ENCODE data around the gene VEPH1.

The VEPH1 gene

DNA sequence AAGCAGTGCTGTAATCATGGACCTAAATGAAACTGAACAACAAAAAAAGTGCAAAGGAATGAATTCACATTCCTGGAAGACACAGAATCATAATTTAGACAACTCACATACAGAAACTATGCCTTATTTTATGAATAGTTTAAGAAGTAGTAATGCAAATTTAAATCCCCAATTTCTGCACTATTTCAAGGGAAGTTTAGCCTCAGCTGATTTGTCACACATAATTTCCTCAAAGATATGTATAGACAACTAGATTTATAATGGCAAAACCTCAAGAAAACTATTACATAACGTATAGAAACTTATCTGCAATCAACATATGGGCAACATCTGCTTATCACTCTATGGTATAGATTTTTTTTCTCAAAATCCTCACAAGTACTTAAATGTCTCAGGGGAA is 74.4 kb downstream of the VEPH1 start:
- no peak for DNase-seq (ENCODE audit: low spot score)

DNA sequence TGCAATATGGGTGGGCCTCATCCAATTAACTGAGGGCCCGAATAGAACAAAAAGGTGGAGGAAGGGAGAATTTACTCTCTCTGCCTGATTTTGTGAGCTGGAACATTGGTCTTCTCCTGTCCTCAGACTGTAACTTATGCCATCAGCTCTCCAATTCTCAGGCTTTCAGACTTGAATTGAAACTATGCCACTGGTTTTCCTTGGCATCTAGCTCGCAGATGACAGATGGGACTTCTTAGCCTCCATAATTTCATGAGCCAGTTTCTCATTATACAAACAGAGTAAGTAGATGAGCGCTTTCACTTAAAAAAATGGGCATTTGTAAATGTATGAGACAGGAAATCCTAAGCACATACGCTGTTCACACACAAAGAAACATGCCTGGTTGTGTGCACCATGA is 75.3 kb downstream of the VEPH1 start:
- no peak for DNase-seq (ENCODE audit: low spot score)

DNA sequence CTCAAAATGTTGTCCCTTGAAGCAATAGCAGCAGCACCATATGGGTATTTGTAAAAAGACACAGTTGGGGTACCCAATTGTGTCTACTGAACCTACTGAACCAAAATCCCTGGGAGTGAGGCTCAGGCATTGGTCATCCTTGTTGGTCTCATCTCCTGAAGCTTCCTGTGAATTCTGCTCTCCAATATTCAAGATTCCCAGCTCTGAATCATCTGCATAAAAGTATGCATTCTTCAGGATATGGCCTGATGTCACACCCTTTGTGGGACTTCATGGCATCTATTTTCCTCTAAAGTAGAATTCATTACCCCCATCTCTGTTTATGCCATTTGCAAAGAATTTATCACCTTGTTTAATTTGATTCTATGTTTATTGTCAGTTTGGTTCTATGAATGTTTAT is 79.9 kb downstream of the VEPH1 start:
- DNase-seq (ENCODE audit: low spot score) = no peak

DNA sequence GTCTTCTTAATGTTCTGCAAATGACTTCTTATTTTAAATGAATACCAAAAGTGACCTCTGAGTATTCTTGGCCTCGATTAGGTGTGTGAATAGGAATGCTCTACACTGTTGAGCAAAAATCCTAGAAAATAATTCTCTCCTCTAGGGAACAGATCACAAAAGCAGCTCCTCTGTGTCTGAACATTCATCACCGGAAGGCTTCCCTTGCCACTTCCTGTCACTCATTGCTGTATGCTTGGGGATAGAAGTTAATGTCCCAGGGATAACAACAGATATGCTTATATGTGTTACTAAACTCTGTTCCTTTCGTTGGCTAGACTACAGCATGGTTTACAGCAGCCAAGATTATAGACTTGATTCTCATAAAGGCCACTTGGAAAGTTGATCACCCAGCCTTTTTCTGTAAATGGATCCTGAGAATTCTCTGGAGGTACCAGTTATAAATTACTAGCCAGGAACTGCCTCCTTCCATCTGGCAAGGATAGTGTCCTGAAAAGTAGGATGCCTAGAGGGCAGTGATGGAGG is 82.5 kb downstream of the VEPH1 start:
- DNase-seq (ENCODE audit: low spot score) = no peak

DNA sequence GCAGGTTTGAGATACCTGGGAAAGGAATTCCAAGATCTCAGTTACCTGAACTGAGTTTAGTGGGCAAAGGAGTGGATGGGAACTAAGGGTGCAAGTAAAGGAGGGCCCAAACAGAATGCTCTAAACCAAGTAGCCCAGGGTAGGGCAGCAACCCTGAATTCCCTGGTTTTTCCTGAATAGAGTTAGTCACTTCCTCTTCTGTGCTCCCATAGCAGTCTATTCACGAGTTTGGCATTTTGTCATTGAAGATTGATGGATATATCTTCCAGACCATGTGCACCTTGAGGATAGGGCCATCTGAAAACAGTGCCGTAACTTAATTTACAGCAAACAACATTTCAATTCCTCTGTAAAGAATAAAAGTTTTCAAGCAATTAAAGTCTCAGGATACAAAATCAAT is 85.1 kb downstream of the VEPH1 start:
- no peak for DNase-seq (ENCODE audit: low spot score)

DNA sequence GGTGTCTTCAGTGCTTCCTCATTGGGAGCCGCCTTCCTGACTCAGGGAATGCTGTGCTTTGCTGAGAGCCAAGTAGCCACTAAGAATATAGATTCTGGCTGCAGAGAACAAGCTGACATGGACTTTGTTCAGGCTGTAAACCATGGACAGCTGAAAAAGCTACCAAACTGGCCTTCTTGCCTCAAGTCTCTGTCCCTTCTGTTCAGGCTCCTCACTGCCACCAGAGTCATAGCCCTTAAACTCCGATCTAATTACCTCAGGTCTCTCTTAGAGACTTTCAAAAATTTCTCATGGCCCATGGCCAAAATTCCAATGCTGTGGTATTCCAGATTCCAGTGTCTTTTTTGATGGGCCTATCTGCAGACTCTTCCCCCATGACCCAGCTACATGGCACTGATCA is 86.0 kb downstream of the VEPH1 start:
- no peak for DNase-seq (ENCODE audit: low spot score)

DNA sequence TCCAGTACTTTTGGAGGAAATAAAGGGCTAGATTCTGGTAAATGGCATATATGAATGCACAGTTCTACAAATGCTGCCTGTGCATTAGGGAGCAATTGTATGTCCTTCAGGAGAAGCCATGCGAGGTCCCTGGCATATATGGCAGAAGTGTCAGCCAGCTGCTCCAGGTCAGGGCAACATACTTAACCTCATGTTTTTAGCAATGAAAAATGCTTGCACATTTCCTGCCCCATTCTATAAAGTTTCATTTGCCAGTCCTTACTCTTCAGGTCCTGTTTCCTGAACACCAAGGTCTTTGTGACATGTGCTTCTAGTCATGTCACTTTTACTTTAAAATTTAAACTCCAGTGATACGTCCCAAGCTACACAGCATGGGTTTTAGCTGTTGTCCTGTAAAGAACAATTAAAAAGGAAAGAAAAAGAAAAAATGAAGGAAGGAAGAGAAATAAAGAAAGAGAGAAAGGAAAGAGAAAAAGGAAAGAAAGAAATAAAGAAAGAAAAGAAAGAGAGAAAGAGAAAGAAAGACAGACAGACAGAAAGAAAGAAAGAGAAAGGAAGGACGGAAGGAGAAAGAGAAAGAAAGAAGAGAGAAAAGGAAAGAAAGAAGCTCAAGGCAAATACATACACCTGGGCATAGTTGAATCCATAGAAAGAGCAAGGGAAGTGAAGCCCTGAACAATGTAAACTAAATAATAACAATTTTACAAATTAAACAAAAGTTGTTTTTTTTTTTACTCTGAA is 86.7 kb downstream of the VEPH1 start:
- no peak for DNase-seq (ENCODE audit: low spot score)

DNA sequence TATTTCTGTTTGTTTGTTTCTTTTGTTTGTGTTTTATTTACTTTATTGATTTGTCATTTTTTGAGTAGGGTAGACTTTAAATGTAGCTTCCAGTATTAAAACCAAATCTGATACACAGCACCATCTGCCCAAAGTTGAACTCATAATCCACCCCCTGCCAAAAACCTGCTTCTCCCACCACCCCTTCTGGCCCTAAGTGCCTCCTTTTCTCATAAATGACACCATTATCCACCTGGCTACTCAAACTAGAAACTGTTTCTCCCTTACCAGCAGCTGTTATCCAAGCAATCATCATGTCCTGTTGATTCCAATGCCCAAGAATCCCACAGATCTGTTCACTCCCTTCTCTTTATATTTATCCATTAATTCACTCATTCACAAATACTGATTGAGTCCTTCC is 88.4 kb downstream of the VEPH1 start:
- no peak for DNase-seq (ENCODE audit: low spot score)

DNA sequence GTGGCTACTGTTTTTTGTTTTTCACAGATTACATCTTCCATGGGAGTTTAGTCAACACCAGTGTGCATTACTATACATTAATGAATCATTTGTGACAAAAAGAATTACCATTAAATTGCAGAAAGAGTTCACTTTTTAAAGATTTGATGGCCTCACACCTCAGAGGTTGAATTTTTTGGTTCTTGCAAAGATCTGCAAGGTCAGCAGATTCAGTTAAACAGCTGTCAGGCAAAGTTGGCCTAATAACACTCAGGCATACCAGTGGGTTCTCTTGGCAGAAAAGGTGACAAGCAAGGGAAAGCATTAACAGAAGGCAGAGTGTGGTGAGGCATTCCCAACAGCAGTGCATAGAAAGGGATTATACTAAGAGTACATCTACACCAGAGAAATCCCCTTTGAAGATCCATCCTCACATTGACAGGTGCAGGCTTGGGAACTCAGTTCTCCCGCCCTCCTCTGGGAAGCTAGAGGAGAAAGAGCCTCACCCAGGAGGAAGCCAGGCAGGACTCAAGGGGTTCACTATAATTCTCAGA is 90.8 kb downstream of the VEPH1 start:
- DNase-seq (ENCODE audit: low spot score) = no peak

DNA sequence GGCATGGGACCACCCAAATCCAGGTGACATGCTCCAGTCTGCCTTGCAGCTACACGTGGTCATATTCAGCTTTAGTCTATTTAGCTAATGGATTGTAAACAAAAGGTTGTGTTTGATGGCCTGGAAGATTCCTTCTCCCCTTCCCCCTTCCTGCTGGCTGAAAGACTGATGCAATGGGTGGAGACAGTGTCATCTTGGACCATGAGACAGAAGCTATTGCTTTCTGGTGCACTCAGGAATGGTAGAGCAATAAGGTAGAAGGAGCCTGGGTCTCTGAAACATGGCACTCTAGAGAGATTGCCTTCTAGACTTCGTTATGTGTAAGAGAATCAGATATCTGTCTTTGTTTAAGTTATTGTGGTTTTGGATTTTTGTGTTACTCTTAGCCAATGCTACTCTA is 92.3 kb downstream of the VEPH1 start:
- no peak for DNase-seq (ENCODE audit: low spot score)

DNA sequence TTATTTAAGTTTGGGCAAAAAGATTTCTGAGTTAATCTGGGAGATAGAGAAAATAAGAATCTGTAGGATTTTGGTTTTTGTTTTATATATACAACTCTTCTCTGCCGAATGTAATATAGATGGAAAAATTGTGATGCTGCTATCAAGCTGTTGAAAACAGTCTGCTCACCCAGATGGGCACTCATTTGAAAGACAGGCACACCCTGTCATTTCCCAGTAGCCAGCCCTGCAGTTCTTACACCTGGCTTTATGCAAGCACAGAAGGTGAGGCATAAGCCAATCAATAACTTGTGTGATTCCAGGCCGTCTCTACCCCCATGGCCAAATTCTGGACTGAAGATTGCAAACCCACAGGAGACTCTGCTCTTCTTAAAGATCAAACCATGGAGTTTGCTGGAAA is 93.7 kb downstream of the VEPH1 start:
- DNase-seq (ENCODE audit: low spot score) = no peak

DNA sequence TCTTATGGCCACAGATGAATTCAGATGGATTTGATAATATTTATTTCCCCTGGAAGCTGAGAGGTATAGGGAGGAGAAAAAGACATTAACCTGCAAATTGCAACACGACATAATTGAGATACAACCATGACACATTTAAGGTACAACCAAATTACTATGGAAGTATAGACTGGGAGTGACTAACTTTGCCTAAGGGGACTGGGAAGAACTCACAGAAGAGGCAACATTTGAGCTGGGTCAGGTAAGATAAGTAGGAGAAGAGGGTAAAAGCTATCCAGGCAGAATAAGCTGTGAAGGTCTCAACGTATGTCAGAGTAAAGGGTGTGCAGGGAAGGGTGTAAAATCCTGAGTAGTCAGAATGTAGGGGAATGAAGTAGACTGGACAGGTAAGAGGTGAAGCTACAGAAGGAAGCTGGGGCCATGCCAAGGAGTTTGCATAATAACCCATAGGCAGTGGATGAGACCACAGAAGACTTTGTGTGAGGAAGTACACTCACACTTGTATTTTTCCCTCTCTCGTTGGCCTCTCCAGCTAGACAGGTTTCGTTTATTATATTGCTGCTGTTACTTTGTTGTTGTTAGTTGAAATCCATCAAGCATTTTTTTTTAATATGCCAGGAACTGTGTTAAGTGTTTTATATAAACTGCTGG is 94.6 kb downstream of the VEPH1 start:
- no peak for DNase-seq (ENCODE audit: low spot score)

DNA sequence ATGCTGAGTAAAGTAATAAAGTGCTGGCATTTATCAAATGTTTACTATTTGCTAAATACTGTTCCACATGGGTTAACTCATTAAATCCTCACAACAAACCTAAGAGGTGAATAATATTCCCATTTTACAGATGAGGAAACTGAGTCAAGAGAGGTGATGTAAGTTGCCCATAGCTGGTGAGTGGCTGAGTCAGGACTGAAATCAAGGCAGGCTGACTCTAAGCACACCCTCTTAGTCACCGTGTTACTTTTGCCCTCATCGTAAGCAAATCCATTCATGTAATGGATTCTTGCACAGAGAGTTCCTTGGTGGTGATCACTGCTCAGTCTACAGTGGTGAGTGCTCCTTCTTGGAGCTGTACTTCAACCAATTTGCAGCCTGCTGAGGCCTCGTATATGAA is 95.4 kb downstream of the VEPH1 start:
- DNase-seq (ENCODE audit: low spot score) = no peak

DNA sequence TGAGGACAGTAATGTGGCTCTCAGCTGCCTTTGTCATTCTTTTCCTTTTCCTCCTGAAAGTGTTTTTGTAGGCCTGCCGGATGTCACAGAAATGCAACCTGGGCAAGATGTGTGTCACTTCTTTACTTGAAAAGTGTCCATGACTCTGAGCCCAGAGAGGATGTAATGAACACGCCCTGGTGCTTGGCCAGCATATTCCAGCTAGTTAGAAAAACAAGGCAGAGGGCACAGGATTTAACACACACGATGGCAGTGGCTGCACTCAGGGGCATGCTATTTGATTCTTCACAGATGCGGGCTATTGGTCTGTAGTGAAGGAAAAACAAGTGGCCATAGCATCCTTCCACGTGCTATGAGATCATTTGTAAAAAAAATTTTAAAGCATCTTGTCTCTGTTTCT is 96.8 kb downstream of the VEPH1 start:
- DNase-seq (ENCODE audit: low spot score) = no peak

DNA sequence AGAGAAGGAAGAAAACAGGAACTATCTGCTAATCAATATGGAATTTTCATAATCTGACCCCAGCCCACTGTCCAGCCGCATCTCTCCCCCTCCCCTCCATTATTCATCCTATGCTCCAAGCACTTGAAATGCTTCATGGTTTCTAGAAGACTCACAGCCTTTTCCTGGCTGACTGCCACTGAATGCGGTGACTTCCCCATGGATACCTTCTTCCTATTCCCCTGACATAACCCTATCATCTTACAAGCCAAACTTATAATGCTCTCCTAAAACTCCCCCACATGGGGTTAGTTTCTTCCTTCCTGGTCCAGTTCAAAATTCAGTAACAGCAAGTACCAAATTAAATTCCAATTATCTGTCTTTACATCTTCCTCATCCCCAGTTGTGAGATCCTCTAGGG is 97.8 kb downstream of the VEPH1 start:
- no peak for DNase-seq (ENCODE audit: low spot score)

DNA sequence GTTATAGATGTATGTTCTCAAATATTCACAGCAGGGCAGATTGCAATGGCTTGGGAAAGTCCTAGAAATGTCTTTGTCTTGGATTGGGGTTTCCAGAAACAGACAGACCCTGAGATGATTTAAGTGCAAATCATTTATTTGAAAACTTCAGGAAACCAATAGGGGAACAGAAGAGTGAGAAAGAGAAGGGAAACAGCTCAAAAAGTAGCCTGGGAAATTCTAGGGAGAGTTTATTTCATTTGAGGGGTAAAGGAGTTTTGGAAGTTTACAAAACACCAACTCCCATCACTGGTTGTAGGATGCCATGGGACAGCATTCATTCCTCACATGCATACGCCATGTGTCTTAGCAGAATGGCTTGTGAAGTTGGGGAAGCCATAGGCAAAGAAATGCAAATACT is 98.8 kb downstream of the VEPH1 start:
- no peak for DNase-seq (ENCODE audit: low spot score)

DNA sequence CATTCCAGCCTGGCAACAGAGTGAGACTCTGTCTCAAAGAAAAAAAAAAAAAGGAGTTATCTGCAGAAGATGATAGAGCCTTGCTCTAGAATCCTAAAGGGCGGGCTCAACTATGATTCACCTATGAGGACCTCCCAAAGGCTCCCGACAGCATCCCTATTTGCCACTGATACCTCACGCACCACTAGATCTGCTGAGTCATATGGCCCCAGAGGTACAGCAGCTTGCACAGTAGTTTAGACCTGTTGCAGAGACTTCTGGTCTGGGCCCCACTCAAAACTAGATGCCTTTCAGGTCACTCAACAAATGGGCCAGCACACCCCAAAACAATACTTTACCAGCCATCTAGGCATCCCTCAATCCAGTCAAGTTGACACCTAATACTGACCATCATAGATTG is 104.6 kb downstream of the VEPH1 start:
- no peak for DNase-seq (ENCODE audit: low spot score)

DNA sequence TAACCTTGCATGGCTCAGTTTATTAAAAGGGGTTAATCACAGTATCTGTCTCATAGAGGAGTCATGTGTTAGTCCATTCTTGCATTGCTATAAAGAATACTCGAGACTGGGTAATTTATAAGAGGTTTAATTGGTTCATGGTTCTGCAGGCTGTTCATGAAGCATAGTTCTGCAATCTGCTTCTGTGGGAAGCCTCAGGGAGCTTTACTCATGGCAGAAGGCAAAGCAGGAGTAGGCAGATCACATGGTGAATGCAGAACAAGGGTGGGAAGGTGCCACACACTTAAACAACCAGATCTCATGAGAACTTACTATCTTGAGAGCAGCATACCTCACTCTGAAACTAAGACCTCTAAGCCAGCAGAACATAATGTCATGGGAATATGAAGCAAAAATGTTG is 108.8 kb downstream of the VEPH1 start:
- DNase-seq (ENCODE audit: low spot score) = no peak

DNA sequence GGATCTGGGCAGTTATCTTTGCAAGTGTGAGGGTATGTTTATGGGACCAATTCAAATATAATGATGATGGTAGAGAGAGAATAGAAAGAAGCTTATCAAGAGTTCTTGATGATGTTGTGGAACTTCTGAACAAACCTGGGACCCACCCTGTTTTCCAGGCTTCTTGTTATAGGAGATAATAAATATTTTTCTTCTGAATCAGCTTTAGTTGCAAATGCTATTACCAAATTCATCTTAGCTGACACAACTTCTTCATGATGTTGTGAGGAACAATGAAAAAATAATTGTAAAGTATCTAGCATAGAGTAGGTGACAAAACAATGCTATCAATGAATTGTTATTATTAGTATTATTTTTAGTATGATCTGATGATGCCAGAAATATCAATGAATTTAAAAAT is 110.1 kb downstream of the VEPH1 start:
- no peak for DNase-seq (ENCODE audit: low spot score)

DNA sequence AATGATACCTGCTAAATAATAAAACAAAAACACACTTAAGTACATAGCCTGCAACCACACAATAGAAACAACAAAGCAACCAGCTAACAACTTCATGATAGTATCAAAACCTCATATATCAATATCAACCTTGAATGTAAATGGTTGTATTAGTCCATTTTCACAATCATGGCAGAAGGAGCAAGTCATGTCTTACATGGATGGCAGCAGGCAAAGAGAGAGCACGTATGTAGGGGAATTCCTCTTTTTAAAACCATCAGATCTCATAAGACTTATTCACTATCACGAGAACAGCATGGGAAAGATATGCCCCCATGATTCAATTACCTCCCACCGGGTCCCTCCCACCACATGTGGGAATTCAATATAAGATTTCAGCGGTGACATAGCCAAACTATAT is 111.1 kb downstream of the VEPH1 start:
- DNase-seq (ENCODE audit: low spot score) = no peak

DNA sequence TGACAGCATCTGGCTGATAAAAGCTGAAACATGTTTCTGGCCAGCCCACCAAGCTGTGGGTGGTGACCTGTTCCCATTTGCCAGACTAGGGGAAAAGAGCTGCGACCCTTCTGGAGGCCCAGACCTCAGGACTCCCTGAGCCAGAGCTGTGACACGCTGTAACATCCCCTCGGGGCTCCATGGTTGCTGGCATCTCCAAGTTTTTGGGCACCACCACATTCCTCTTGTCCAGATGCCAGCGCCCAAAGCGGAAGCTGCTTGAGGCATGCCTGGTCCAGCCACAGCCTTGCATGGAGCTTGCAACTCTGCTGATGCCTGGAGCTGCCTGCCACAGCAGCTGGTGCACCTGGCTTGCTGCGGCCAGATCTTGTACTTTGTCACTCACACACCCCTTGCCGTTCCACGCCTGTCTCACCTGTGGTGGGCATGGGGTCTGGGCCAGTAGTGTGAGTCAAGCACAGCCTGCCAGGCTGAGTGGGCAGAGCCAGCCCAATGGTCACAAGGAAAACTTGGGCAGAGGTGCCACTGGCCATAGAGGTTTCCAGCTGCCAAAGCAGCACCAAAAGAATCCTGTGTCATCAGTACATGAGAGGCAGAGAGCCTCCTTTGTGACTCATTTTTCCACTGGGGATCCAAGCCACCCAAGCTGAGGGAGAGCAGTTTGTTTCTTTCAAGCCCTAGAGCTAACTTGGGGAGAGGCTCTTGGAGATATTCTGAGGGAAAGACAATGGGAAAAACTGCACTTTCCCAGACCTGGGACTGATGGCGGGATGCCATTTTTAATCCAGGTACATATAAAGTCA is 112.3 kb downstream of the VEPH1 start:
- no peak for DNase-seq (ENCODE audit: low spot score)

DNA sequence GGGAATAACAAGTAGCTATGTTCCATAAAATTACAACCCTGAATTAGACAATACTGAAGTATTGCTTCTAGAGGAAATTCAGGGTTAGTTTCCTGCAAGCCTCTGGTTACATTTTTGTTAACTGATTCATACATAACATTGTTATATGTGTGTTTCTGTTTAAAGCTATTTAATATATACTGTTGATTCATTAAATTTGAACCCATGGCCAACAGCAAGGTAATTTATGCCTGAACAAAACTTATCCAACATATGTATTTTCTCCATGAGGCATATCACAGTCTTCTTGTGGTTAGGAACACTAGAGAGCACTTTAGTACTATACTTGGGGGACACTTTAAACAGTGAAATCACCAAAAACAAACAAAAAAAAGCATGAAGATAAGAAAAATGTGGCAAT is 114.2 kb downstream of the VEPH1 start:
- DNase-seq (ENCODE audit: low spot score) = no peak

Measured in NAMALWA (cell line).